ENCODE results near the gene RALGPS1. TPM values are rescaled to one million over a fixed set of nuclear protein-coding genes. Genes with fewer than 3 reads are reported as not detected.

The RALGPS1 gene
- polyA plus RNA-seq, 2 donors = 3.8 to 6.4 TPM

GRCh38 chr9:127053057-127053821, 138.7 kb downstream of the RALGPS1 start:
- WGBS, 2 donors = 70 to 73% methylated on average over 14 of the region's 14 CpGs
- Histone ChIP-seq H3K9me3 (ENCODE audit: control insufficient read depth in 2 of 2, insufficient read depth in 1 of 2, low read depth in 1 of 2, low read length in 1 of 2) (no peaks in the 10 kb centered on the region), H3K36me3 (ENCODE audit: control insufficient read depth in 2 of 2, insufficient read depth in 2 of 2, low read length in 1 of 2) (peaks cover 0 to 3% of the 10 kb centered on the region in 2 donors), H3K27me3 (ENCODE audit: control insufficient read depth in 1 of 2, insufficient read depth in 2 of 2, low read length in 2 of 2) (no peaks in the 10 kb centered on the region), H3K4me1 (ENCODE audit: control insufficient read depth in 2 of 2, insufficient read depth in 2 of 2, low read length in 1 of 2) (peaks cover 0 to 3% of the 10 kb centered on the region in 2 donors), H3K27ac (ENCODE audit: low read depth in 2 of 2, low read length in 1 of 2) (peak overlapping the region; percentile 10 to 15), H3K4me3 (ENCODE audit: low read depth in 1 of 2, low read length in 2 of 2) (no peak overlapping the region)

DNA sequence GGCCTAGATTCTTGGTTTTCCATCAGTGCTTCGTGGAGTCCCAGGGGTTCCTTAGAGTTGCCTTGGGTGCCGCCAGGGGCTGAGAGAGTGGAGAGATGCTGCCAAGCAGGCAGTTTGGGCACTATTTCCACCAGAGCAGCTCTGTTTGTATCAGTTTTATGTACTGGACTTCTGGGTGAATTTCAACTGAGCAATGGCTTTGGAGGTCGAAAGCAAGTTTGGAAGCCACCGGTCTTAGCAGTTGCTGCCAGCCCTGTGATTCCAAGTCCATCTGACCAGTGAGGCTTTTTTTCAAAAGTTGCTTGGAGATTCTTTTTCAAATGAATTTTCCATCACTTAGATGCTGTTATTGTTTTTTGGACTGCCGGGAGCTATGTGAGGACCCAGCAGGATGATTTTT, 139.4 kb downstream of the RALGPS1 start:
- Histone ChIP-seq H3K4me3 (ENCODE audit: low read depth in 1 of 2, low read length in 2 of 2) (no peak overlapping the region), H3K4me1 (ENCODE audit: control insufficient read depth in 2 of 2, insufficient read depth in 2 of 2, low read length in 1 of 2) (peaks cover 0 to 3% of the 10 kb centered on the region in 2 donors), H3K9me3 (ENCODE audit: control insufficient read depth in 2 of 2, insufficient read depth in 1 of 2, low read depth in 1 of 2, low read length in 1 of 2) (no peaks in the 10 kb centered on the region), H3K27ac (ENCODE audit: low read depth in 2 of 2, low read length in 1 of 2) (peak overlapping the region in 1 of 2 donors; percentile 24), H3K27me3 (ENCODE audit: control insufficient read depth in 1 of 2, insufficient read depth in 2 of 2, low read length in 2 of 2) (no peaks in the 10 kb centered on the region), H3K36me3 (ENCODE audit: control insufficient read depth in 2 of 2, insufficient read depth in 2 of 2, low read length in 1 of 2) (peaks cover 0 to 3% of the 10 kb centered on the region in 2 donors)
- 71 to 75% methylated on average over 5 of the region's 5 CpGs for WGBS, 2 donors

- Histone ChIP-seq H3K9me3 (ENCODE audit: control insufficient read depth in 2 of 2, insufficient read depth in 1 of 2, low read depth in 1 of 2, low read length in 1 of 2) (no peaks in the 10 kb centered on the region), H3K36me3 (ENCODE audit: control insufficient read depth in 2 of 2, insufficient read depth in 2 of 2, low read length in 1 of 2) (peaks cover 0 to 3% of the 10 kb centered on the region in 2 donors), H3K27me3 (ENCODE audit: control insufficient read depth in 1 of 2, insufficient read depth in 2 of 2, low read length in 2 of 2) (no peaks in the 10 kb centered on the region), H3K4me3 (ENCODE audit: low read depth in 1 of 2, low read length in 2 of 2) (no peak overlapping the region), H3K27ac (ENCODE audit: low read depth in 2 of 2, low read length in 1 of 2) (no peak overlapping the region), H3K4me1 (ENCODE audit: control insufficient read depth in 2 of 2, insufficient read depth in 2 of 2, low read length in 1 of 2) (peaks cover 3% of the 10 kb centered on the region in 2 donors)
Observed at GRCh38 chr9:127055745-127056402, 141.3 kb downstream of the RALGPS1 start.

GRCh38 chr9:127056446-127056845, 141.9 kb downstream of the RALGPS1 start:
- peaks cover 3% of the 10 kb centered on the region in 2 donors for H3K4me1 ChIP-seq (ENCODE audit: control insufficient read depth in 2 of 2, insufficient read depth in 2 of 2, low read length in 1 of 2)
- H3K9me3 ChIP-seq (ENCODE audit: control insufficient read depth in 2 of 2, insufficient read depth in 1 of 2, low read depth in 1 of 2, low read length in 1 of 2) = no peaks in the 10 kb centered on the region
- H3K36me3 ChIP-seq (ENCODE audit: control insufficient read depth in 2 of 2, insufficient read depth in 2 of 2, low read length in 1 of 2) = peaks cover 0 to 3% of the 10 kb centered on the region in 2 donors
- H3K27me3 ChIP-seq (ENCODE audit: control insufficient read depth in 1 of 2, insufficient read depth in 2 of 2, low read length in 2 of 2) = no peaks in the 10 kb centered on the region
- no peak overlapping the region for H3K4me3 ChIP-seq (ENCODE audit: low read depth in 1 of 2, low read length in 2 of 2)
- WGBS, 2 donors = 87 to 92% methylated on average over 3 of the region's 3 CpGs
- no peak overlapping the region for H3K27ac ChIP-seq (ENCODE audit: low read depth in 2 of 2, low read length in 1 of 2)

DNA sequence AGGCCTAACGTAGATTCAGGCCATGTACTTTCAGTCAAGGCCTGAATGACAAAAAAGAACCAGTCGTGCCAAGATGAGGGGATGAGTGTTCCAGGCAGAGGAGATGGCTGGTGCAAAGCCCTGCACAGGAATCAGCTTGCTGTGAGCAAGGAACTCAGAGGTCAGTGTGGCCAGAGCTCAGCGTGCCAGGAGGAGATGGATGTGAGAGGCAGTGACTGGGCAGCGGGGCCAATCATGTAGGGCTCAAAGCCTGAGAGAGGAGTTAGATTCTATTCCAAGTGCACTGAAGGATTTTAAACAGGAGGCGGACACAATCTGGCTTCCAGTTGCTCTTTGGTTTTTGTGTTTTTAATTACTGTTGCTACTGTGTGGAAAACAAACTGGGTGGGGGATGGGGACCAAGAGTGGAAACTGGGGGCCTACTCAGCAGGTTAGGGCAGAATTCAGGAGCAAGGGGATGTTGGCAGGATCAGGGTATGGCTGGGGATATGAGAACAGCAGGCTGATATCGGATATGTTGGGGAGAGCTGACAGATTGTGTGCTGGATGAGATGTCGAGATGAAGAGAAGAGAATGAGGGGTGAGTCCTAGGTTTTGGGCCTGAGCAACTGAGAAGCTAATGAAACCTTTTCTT, 143.5 kb downstream of the RALGPS1 start:
- 81 to 82% methylated on average over 7 of the region's 7 CpGs for WGBS, 2 donors
- Histone ChIP-seq H3K4me3 (ENCODE audit: low read depth in 1 of 2, low read length in 2 of 2) (no peak overlapping the region), H3K27me3 (ENCODE audit: control insufficient read depth in 1 of 2, insufficient read depth in 2 of 2, low read length in 2 of 2) (no peaks in the 10 kb centered on the region), H3K27ac (ENCODE audit: low read depth in 2 of 2, low read length in 1 of 2) (peak overlapping the region in 1 of 2 donors; percentile 40), H3K9me3 (ENCODE audit: control insufficient read depth in 2 of 2, insufficient read depth in 1 of 2, low read depth in 1 of 2, low read length in 1 of 2) (no peaks in the 10 kb centered on the region), H3K36me3 (ENCODE audit: control insufficient read depth in 2 of 2, insufficient read depth in 2 of 2, low read length in 1 of 2) (peaks cover 0 to 3% of the 10 kb centered on the region in 2 donors), H3K4me1 (ENCODE audit: control insufficient read depth in 2 of 2, insufficient read depth in 2 of 2, low read length in 1 of 2) (peaks cover 3% of the 10 kb centered on the region in 2 donors)

DNA sequence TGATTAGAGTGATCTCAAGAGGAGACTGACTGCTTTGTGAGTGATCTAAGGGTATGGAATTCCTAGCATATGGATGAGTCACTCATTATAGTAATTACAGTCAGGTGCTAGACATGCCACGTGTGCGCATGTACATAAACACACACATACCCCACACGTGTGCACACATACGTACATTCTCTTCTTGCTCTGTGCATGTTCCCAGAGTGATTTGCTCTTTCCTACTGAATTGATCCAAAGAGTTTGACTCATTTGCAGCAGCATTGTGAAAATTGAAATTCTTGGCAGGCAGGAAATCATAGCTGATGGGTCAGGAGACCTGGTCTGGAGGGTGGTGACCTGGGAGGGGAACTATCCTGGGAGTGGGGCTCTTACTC, 144.1 kb downstream of the RALGPS1 start:
- H3K27me3 ChIP-seq (ENCODE audit: control insufficient read depth in 1 of 2, insufficient read depth in 2 of 2, low read length in 2 of 2) = no peaks in the 10 kb centered on the region
- peaks cover 0 to 3% of the 10 kb centered on the region in 2 donors for H3K36me3 ChIP-seq (ENCODE audit: control insufficient read depth in 2 of 2, insufficient read depth in 2 of 2, low read length in 1 of 2)
- no peak overlapping the region for H3K27ac ChIP-seq (ENCODE audit: low read depth in 2 of 2, low read length in 1 of 2)
- 75 to 86% methylated on average over 4 of the region's 4 CpGs for WGBS, 2 donors
- peaks cover 3% of the 10 kb centered on the region in 2 donors for H3K4me1 ChIP-seq (ENCODE audit: control insufficient read depth in 2 of 2, insufficient read depth in 2 of 2, low read length in 1 of 2)
- no peaks in the 10 kb centered on the region for H3K9me3 ChIP-seq (ENCODE audit: control insufficient read depth in 2 of 2, insufficient read depth in 1 of 2, low read depth in 1 of 2, low read length in 1 of 2)
- no peak overlapping the region for H3K4me3 ChIP-seq (ENCODE audit: low read depth in 1 of 2, low read length in 2 of 2)

GRCh38 chr9:127059030-127059429, 144.4 kb downstream of the RALGPS1 start:
- Histone ChIP-seq H3K4me1 (ENCODE audit: control insufficient read depth in 2 of 2, insufficient read depth in 2 of 2, low read length in 1 of 2) (peaks cover 3% of the 10 kb centered on the region in 2 donors), H3K27ac (ENCODE audit: low read depth in 2 of 2, low read length in 1 of 2) (no peak overlapping the region), H3K9me3 (ENCODE audit: control insufficient read depth in 2 of 2, insufficient read depth in 1 of 2, low read depth in 1 of 2, low read length in 1 of 2) (no peaks in the 10 kb centered on the region), H3K4me3 (ENCODE audit: low read depth in 1 of 2, low read length in 2 of 2) (no peak overlapping the region), H3K27me3 (ENCODE audit: control insufficient read depth in 1 of 2, insufficient read depth in 2 of 2, low read length in 2 of 2) (no peaks in the 10 kb centered on the region), H3K36me3 (ENCODE audit: control insufficient read depth in 2 of 2, insufficient read depth in 2 of 2, low read length in 1 of 2) (peaks cover 0 to 3% of the 10 kb centered on the region in 2 donors)
- 91 to 93% methylated on average over 2 of the region's 2 CpGs for WGBS, 2 donors

DNA sequence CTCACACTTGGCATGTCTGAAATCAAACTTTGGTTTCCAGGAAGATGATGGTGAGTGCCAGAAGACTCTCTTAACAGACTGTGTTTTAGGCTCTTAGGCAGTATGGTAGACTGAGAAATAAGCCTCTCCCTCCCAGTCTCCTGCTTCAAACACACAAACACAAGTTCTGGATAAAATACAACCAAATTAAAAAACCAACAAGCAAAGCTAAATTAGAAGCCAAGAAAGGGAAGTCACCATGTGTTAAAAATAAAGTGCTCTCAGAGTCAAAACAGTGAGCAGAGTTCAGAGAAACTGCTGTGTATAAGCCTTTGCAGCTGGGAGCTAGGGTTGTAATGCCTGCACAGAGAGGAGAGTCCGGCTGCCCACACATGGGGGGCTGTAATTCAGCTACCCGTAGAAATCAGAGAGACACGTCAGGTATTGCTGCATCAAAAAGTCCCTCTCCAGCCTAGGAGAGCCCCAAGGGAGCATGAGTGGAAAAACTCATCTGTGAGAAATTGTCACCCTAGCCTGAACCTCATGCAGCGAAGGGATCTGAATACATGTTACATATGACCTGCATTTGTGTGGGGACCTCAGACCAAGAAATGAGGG, 145.3 kb downstream of the RALGPS1 start:
- H3K36me3 ChIP-seq (ENCODE audit: control insufficient read depth in 2 of 2, insufficient read depth in 2 of 2, low read length in 1 of 2) = peaks cover 0 to 3% of the 10 kb centered on the region in 2 donors

GRCh38 chr9:127061411-127061810, 146.8 kb downstream of the RALGPS1 start:
- H3K36me3 ChIP-seq (ENCODE audit: control insufficient read depth in 2 of 2, insufficient read depth in 2 of 2, low read length in 1 of 2) = peaks cover 0 to 3% of the 10 kb centered on the region in 2 donors
- H3K27me3 ChIP-seq (ENCODE audit: control insufficient read depth in 1 of 2, insufficient read depth in 2 of 2, low read length in 2 of 2) = no peaks in the 10 kb centered on the region
- 98 to 100% methylated on average over 3 of the region's 3 CpGs for WGBS, 2 donors
- H3K27ac ChIP-seq (ENCODE audit: low read depth in 2 of 2, low read length in 1 of 2) = no peak overlapping the region
- H3K4me1 ChIP-seq (ENCODE audit: control insufficient read depth in 2 of 2, insufficient read depth in 2 of 2, low read length in 1 of 2) = peaks cover 0 to 3% of the 10 kb centered on the region in 2 donors
- H3K4me3 ChIP-seq (ENCODE audit: low read depth in 1 of 2, low read length in 2 of 2) = no peak overlapping the region
- no peaks in the 10 kb centered on the region for H3K9me3 ChIP-seq (ENCODE audit: control insufficient read depth in 2 of 2, insufficient read depth in 1 of 2, low read depth in 1 of 2, low read length in 1 of 2)

More for the DNA sequence above, 145.3 kb downstream of the RALGPS1 start:
- no peak overlapping the region for H3K4me3 ChIP-seq (ENCODE audit: low read depth in 1 of 2, low read length in 2 of 2)
- peaks cover 3% of the 10 kb centered on the region in 2 donors for H3K4me1 ChIP-seq (ENCODE audit: control insufficient read depth in 2 of 2, insufficient read depth in 2 of 2, low read length in 1 of 2)
- WGBS, 2 donors = 73 to 83% methylated on average over 4 of the region's 4 CpGs
- no peaks in the 10 kb centered on the region for H3K9me3 ChIP-seq (ENCODE audit: control insufficient read depth in 2 of 2, insufficient read depth in 1 of 2, low read depth in 1 of 2, low read length in 1 of 2)
- H3K27me3 ChIP-seq (ENCODE audit: control insufficient read depth in 1 of 2, insufficient read depth in 2 of 2, low read length in 2 of 2) = no peaks in the 10 kb centered on the region
- peak overlapping the region in 1 of 2 donors; percentile 8 for H3K27ac ChIP-seq (ENCODE audit: low read depth in 2 of 2, low read length in 1 of 2)
